Panc1 (cell line): ENCODE measurements around the gene RILPL1. TPM values are rescaled to one million over a fixed set of nuclear protein-coding genes. Genes with fewer than 3 reads are reported as not detected.
"Not testable (repeated sequence)": the region's sequence is repeated elsewhere in the genome, so short reads cannot be mapped to it uniquely, and the experiment has no call there.

ENCODE experiments used
- ATAC-seq: fragments of 200-7000 bp; cut with Tn5 transposase; 2 replicates; pipeline ENCODE4 v1.9.1; 2020; ENCODE audit warnings: mild to moderate bottlenecking, moderate library complexity
- BruUV-seq: library from RNA; stranded (reverse); fragments of 400-500 nt; replicated peaks from 2 replicates; lab custom pipeline; 2021; lab: Mats Ljungman, UMichigan
- CTCF ChIA-PET: fragments of 300-600 bp; sonication (Branson Sonifier 250); formaldehyde crosslinking; loops from one replicate; lab custom pipeline; 2022; ENCODE audit warnings: antibody characterized with exemption; lab: Charles Lee
- POLR2A ChIA-PET: fragments of 300-600 bp; sonication (Branson Sonifier 250); formaldehyde crosslinking; loops from one replicate; lab custom pipeline; 2022; ENCODE audit warnings: antibody characterized with exemption; lab: Charles Lee
- DNase-seq: peaks from one replicate; pipeline ENCODE4 v3.0.0-alpha.2; 2010; ENCODE audit warnings: low read depth, low spot score
- H3K27ac ChIP-seq: 2 replicates; pipeline ENCODE4 v1.5.1; 2011; ENCODE audit warnings: mild to moderate bottlenecking, low read length, inconsistent platforms
- H3K27me3 ChIP-seq: fragments of 200-500 bp; sonication (Bioruptor generic); 2 replicates; pipeline ENCODE4 v1.6.0; 2014; ENCODE audit warnings: low read length, inconsistent platforms; ENCODE audit not compliant: control insufficient read depth, insufficient read depth
- H3K36me3 ChIP-seq: fragments of 200-500 bp; sonication (Bioruptor generic); 2 replicates; pipeline ENCODE4 v1.5.1; 2014; ENCODE audit warnings: inconsistent platforms, mild to moderate bottlenecking, low read length, moderate library complexity; ENCODE audit not compliant: control insufficient read depth, insufficient read depth
- H3K4me1 ChIP-seq: 2 replicates; pipeline ENCODE4 v1.5.1; 2011; ENCODE audit warnings: inconsistent platforms, mild to moderate bottlenecking, low read length, moderate library complexity; ENCODE audit not compliant: control insufficient read depth, insufficient read depth
- H3K4me3 ChIP-seq, 2 experiments: 2 replicates each; pipeline ENCODE4 v1.5.1; 2011 to 2012; ENCODE audit warnings: low read depth in 2 of 2, low read length in 2 of 2, mild to moderate bottlenecking in 2 of 2, inconsistent platforms in 1 of 2, moderate library complexity in 1 of 2
- H3K9me3 ChIP-seq: fragments of 200-500 bp; sonication (Bioruptor generic); 2 replicates; pipeline ENCODE4 v1.5.1; 2014; ENCODE audit warnings: low read depth, mild to moderate bottlenecking, inconsistent platforms, low read length, moderate library complexity; ENCODE audit not compliant: control insufficient read depth, insufficient read depth
- CTCF ChIP-seq: fragments of 450-650 bp; IDR thresholded peaks from 2 replicates; pipeline ENCODE4 v1.5.1; 2017; ENCODE audit warnings: mild to moderate bottlenecking
- POLR2AphosphoS5 ChIP-seq: IDR thresholded peaks from 2 replicates; pipeline ENCODE4 v1.6.1; 2012; ENCODE audit warnings: mild to moderate bottlenecking, low read depth, low read length, moderate library complexity
- REST ChIP-seq, 2 experiments: IDR thresholded peaks; 2 replicates each; pipeline ENCODE4 v1.6.1; 2011 to 2012; ENCODE audit warnings: low read depth in 2 of 2, control low read depth in 1 of 2, low read length in 1 of 2, mild to moderate bottlenecking in 1 of 2, moderate library complexity in 1 of 2; ENCODE audit not compliant: insufficient read depth in 1 of 2
- SIN3A ChIP-seq: IDR thresholded peaks from 2 replicates; pipeline ENCODE4 v1.6.1; 2012; ENCODE audit warnings: low read depth, mild to moderate bottlenecking, low read length, moderate library complexity, borderline replicate concordance; ENCODE audit not compliant: insufficient read depth
- TCF7L2 ChIP-seq: IDR thresholded peaks from 2 replicates; pipeline ENCODE4 v1.6.1; 2011; ENCODE audit warnings: mild to moderate bottlenecking, low read depth, low read length, inconsistent platforms
- in situ Hi-C: cut with HindIII; loops from 2 replicates; pipeline ENCODE4 v1.10.0; 2016; ENCODE audit warnings: low sequenced_read_pairs, low pct_unique_long_range_greater_than_20kb
- intact Hi-C: fragments of 100-400 bp; cut with micrococcal nuclease; formaldehyde crosslinking; loops from one replicate; pipeline ENCODE4 v1.10.0; 2022; ENCODE audit not compliant: unreplicated experiment
- total RNA-seq: library from RNA; stranded (reverse); gene quantifications from one replicate; pipeline ENCODE4 v1.2.1, GENCODE V29; 2021; ENCODE audit not compliant: unreplicated experiment

RILPL1 gene
- total RNA-seq, 1 experiment from 2014 or later, result 16.2 TPM

- ATAC-seq, result no peak
- CTCF ChIA-PET, result no interaction called here
- Histone ChIP-seq H3K4me1 (no peaks in the 10 kb centered on the region), H3K9me3 (no peaks in the 10 kb centered on the region), H3K4me3 (no peak overlapping the region), H3K27ac (no peak overlapping the region), H3K36me3 (no peaks in the 10 kb centered on the region), H3K27me3 (no peaks in the 10 kb centered on the region)
- in situ Hi-C loops (no loop called here), intact Hi-C loops (no loop called here)
- DNase-seq, result no peak
- BruUV-seq, result no TSS peak
- TF ChIP-seq REST (IDR thresholded peaks at IDR 0.05; ENCODE audit: insufficient read depth in 1 of 2, low read depth in 2 of 2, low read length in 1 of 2) (no peak), CTCF (no peak), SIN3A (no peak), TCF7L2 (no peak), POLR2AphosphoS5 (no peak)
- POLR2A ChIA-PET, result no interaction called here
Observed at GRCh38 chr12:123543541-123543940, 10.0 kb upstream of the RILPL1 start.

GRCh38 chr12:123540899-123541662 lies 7.6 kb upstream of the RILPL1 start:
- H3K4me1 ChIP-seq, result no peaks in the 10 kb centered on the region
- H3K27me3 ChIP-seq, result no peaks in the 10 kb centered on the region
- no peak for TF ChIP-seq POLR2AphosphoS5
- no peak for TF ChIP-seq CTCF
- no peak for TF ChIP-seq TCF7L2
- TF ChIP-seq REST (IDR thresholded peaks at IDR 0.05; ENCODE audit: insufficient read depth in 1 of 2, low read depth in 2 of 2, low read length in 1 of 2), result no peak
- TF ChIP-seq SIN3A, result no peak
- no peaks in the 10 kb centered on the region for H3K9me3 ChIP-seq
- no TSS peak for BruUV-seq
- ChIA-PET CTCF (interaction anchor here (0.6 kb wide), 1 partner anchor 38 kb away, joined by 4 read pairs; no protein-coding TSS in a partner anchor), POLR2A (no interaction called here)
- ATAC-seq (peak; percentile 59; the same call in 1 of the 2 replicates), DNase-seq (no peak)
- in situ Hi-C loops (no loop called here), intact Hi-C loops (no loop called here)
- H3K36me3 ChIP-seq, result no peaks in the 10 kb centered on the region
- H3K27ac ChIP-seq, result no peak overlapping the region
- no peak overlapping the region for H3K4me3 ChIP-seq

- intact Hi-C loops, result loop anchor here (5.0 kb wide), 1 partner anchor 46 kb away; the partner anchor contains the start of gene TMED2
- CTCF ChIA-PET, H3K4me3 ChIP-seq, H3K27me3 ChIP-seq, in situ Hi-C loops, DNase-seq, H3K27ac ChIP-seq, BruUV-seq, H3K36me3 ChIP-seq, H3K9me3 ChIP-seq, ATAC-seq: not testable (repeated sequence)
- POLR2A ChIA-PET, result interaction anchor here (0.9 kb wide), 1 partner anchor 32 kb away, joined by 6 read pairs; no protein-coding TSS in a partner anchor
- H3K4me1 ChIP-seq, result peaks cover 18% of the 10 kb centered on the region
Observed at GRCh38 chr12:123535952-123536351, 2.4 kb upstream of the RILPL1 start.
